ENCODE measurements around the gene KCNK3. TPM values are rescaled to one million over a fixed set of nuclear protein-coding genes. Genes with fewer than 3 reads are reported as not detected.

The KCNK3 gene
- total and polyA plus RNA-seq, 10 of the 15 experiments (the other 5 are each of a cell fraction or from before 2014, with no cell fraction given): 0.13 TPM; not detected in 9

DNA sequence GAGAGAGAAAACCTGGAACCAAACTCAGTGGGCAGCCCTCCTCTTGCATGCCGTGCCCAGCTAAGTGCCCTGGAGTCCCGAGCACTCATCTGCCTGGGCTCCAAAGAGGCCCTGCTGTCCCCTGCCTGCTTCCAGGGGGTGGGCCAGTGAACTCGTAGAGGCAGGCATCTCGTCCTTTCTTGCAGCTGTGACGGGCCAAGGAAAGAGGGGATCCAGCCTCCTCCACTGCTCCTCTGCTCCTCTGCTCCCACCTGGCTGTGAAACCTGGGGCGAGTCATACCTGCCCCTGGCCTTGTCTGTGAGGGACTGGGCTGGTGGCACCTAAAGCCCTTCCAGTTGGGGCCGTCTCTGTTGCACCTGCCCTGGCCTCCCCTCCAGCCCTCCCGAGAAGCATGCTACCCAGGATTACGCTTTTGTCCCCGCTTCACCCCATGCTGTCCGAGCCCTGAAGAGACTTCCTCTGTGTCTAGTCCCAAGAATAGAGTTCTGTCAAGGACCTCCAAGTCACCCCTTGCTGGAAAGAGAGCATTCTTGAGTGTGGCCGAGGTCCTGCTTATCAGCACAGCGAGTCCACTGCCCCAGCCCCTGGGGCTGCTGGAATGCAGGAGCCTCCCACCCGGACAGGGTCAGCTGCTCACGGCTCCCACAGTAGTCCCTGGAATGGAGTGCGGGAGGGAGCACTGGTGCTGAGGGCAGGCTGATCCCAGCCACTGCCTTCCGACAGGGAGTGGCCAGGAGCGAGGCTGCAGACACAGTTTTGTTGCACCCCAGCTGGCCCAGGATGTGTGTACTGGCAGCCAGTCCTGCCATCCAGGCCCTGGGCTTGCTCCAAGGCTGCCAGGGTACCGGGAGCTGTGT, 14.3 kb downstream of the KCNK3 start:
- DNase-seq (ENCODE audit: low read depth, low spot score): no peak
- ChIA-PET RAD21 (ENCODE audit: unreplicated experiment) (no interaction called here), SMC1A (ENCODE audit: uncharacterized antibody, unreplicated experiment) (no interaction called here), CTCF (no interaction called here), POLR2A (no interaction called here)
- TF ChIP-seq ATF7 (IDR thresholded peaks at IDR 0.05; ENCODE audit: low read depth): no peak
- TF ChIP-seq CREB1 (IDR thresholded peaks at IDR 0.05; ENCODE audit: low read depth): no peak
- no peak for TF ChIP-seq LARP7 (IDR thresholded peaks at IDR 0.05)
- no peak for TF ChIP-seq SREBF2 (IDR thresholded peaks at IDR 0.05; ENCODE audit: low read length)
- TF ChIP-seq, protein P1, sequence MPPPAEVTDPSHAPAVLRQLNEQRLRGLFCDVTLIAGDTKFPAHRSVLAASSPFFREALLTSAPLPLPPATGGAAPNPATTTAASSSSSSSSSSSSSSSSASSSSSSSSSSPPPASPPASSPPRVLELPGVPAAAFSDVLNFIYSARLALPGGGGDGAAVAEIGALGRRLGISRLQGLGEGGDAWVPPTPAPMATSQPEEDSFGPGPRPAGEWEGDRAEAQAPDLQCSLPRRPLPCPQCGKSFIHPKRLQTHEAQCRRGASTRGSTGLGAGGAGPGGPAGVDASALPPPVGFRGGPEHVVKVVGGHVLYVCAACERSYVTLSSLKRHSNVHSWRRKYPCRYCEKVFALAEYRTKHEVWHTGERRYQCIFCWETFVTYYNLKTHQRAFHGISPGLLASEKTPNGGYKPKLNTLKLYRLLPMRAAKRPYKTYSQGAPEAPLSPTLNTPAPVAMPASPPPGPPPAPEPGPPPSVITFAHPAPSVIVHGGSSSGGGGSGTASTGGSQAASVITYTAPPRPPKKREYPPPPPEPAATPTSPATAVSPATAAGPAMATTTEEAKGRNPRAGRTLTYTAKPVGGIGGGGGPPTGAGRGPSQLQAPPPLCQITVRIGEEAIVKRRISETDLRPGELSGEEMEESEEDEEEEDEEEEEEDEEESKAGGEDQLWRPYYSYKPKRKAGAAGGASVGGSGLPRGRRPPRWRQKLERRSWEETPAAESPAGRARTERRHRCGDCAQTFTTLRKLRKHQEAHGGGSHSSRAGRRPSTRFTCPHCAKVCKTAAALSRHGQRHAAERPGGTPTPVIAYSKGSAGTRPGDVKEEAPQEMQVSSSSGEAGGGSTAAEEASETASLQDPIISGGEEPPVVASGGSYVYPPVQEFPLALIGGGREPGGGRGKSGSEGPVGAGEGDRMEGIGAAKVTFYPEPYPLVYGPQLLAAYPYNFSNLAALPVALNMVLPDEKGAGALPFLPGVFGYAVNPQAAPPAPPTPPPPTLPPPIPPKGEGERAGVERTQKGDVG (CRISPR knock-in tag; IDR thresholded peaks at IDR 0.05): no peak
- no peak for TF ChIP-seq SUPT20H (IDR thresholded peaks at IDR 0.05; ENCODE audit: borderline replicate concordance, control insufficient read depth, low read depth, low read length)
- TF ChIP-seq PML (IDR thresholded peaks at IDR 0.05; ENCODE audit: low read length): no peak
- no peak for TF ChIP-seq CBFB (IDR thresholded peaks at IDR 0.05; ENCODE audit: low read depth)
- TF ChIP-seq EZH2 (IDR thresholded peaks at IDR 0.05; ENCODE audit: borderline replicate concordance, control insufficient read depth, low read depth, low read length): no peak
- TF ChIP-seq, protein P2, sequence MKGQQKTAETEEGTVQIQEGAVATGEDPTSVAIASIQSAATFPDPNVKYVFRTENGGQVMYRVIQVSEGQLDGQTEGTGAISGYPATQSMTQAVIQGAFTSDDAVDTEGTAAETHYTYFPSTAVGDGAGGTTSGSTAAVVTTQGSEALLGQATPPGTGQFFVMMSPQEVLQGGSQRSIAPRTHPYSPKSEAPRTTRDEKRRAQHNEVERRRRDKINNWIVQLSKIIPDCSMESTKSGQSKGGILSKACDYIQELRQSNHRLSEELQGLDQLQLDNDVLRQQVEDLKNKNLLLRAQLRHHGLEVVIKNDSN (IDR thresholded peaks at IDR 0.05; ENCODE audit: borderline replicate concordance, extremely low read length, insufficient read depth, low read depth, low read length): no peak
- no peak for TF ChIP-seq KDM1A (IDR thresholded peaks at IDR 0.05; ENCODE audit: borderline replicate concordance)
- Histone ChIP-seq H3K4me1 (ENCODE audit: control insufficient read depth, insufficient read depth, low read length) (no peaks in the 10 kb centered on the region), H3K27me3 (replicated peaks in 1 of 2; ENCODE audit: control insufficient read depth in 2 of 2, insufficient read depth in 2 of 2, low read length in 1 of 2) (peaks cover 2 to 5% of the 10 kb centered on the region in 2 experiments; a peak in 3 of 4 replicates), H2AFZ (ENCODE audit: control insufficient read depth, low read depth, low read length) (no peak overlapping the region), H3K4me2 (ENCODE audit: control insufficient read depth, insufficient read depth) (no peak overlapping the region), H3K9ac (ENCODE audit: control insufficient read depth, insufficient read depth, low read length) (no peak overlapping the region), H3K36me3 (ENCODE audit: control insufficient read depth in 2 of 2, insufficient read depth in 2 of 2, low read length in 1 of 2) (no peaks in the 10 kb centered on the region), H3K79me2 (ENCODE audit: control insufficient read depth, insufficient read depth, low read length) (no peaks in the 10 kb centered on the region), H3K27ac (ENCODE audit: control insufficient read depth, insufficient read depth) (no peak overlapping the region), H3K4me3 (no peak overlapping the region), H3K9me3 (replicated peaks; ENCODE audit: control insufficient read depth, insufficient read depth, low read length) (no peaks in the 10 kb centered on the region), H4K20me1 (ENCODE audit: control insufficient read depth, insufficient read depth) (no peaks in the 10 kb centered on the region)
- FAIRE-seq: no peak
- in situ Hi-C loops (cut with MboI): no loop called here
- no peak for ATAC-seq
- no TSS peak for BruUV-seq (replicated peaks)
- WGBS (ENCODE audit: insufficient coverage, insufficient replicate concordance, low lambda C conversion rate, missing lambda C conversion rate): 4% methylated on average over 19 of the region's 19 CpGs
- intact Hi-C loops (cut with micrococcal nuclease; ENCODE audit: unreplicated experiment): no loop called here
